ENCODE data around the gene EML4.

GRCh38 chr2:42298132-42298531 is 129.0 kb downstream of the EML4 start:
- no peak for TF ChIP-seq CTCF (IDR thresholded peaks at IDR 0.05)
- TF ChIP-seq POLR2A (IDR thresholded peaks at IDR 0.05; ENCODE audit: low read depth) = no peak
